H4 (cell line): ENCODE measurements around the gene CAMK2G. TPM values are rescaled to one million over a fixed set of nuclear protein-coding genes. Genes with fewer than 3 reads are reported as not detected.

Experiments used
- DNase-seq: peaks from one replicate; pipeline ENCODE4 v3.0.0-alpha.2; 2015; ENCODE audit warnings: low spot score
- total RNA-seq: library from RNA; depleted of rRNA; stranded (reverse); fragments of >200 nt; shearing (Covaris generic); gene quantifications from 2 replicates; pipeline ENCODE4 v1.2.3, GENCODE V29; 2014; rRNA removed

The CAMK2G gene
- total RNA-seq, 1 experiment from 2014 or later, result 24.1 TPM

GRCh38 chr10:73771722-73772280 lies 102.6 kb downstream of the CAMK2G start:
- peak; percentile 61 for DNase-seq

GRCh38 chr10:73769396-73769795 lies 105.0 kb downstream of the CAMK2G start:
- DNase-seq, result no peak

GRCh38 chr10:73768881-73769280 lies 105.5 kb downstream of the CAMK2G start:
- DNase-seq, result no peak

GRCh38 chr10:73765066-73765465 lies 109.3 kb downstream of the CAMK2G start:
- DNase-seq, result no peak

- no peak for DNase-seq
Measured at GRCh38 chr10:73763343-73763742, 111.0 kb downstream of the CAMK2G start.

GRCh38 chr10:73762915-73763314 lies 111.4 kb downstream of the CAMK2G start:
- DNase-seq, result no peak

Other genes with a start within 250 kb of the CAMK2G start
- 0.33 TPM in 1 of 2 replicates, not detected in the other for gene MYOZ1, start 233.1 kb downstream of the CAMK2G start, total RNA-seq
- gene SYNPO2L, start 218.5 kb downstream of the CAMK2G start, total RNA-seq, result 0.02 TPM in 1 of 2 replicates, not detected in the other
- 1.7 and 24.6 TPM in 2 replicates for gene AGAP5, start 176.4 kb downstream of the CAMK2G start, total RNA-seq
- gene SEC24C, start 130.2 kb downstream of the CAMK2G start, total RNA-seq, result 49.6 and 56.8 TPM in 2 replicates
- 82.5 and 100 TPM in 2 replicates for gene CHCHD1, start 92.5 kb downstream of the CAMK2G start, total RNA-seq
- gene ZSWIM8, start 88.9 kb downstream of the CAMK2G start, total RNA-seq, result 11.2 and 19.6 TPM in 2 replicates
- gene NDST2, start 63.0 kb downstream of the CAMK2G start, total RNA-seq, result 8.5 and 14.8 TPM in 2 replicates
- 149 and 153 TPM in 2 replicates for gene PLAU, start 36.6 kb upstream of the CAMK2G start, total RNA-seq
- gene VCL, start 123.6 kb upstream of the CAMK2G start, total RNA-seq, result 47.1 and 53.0 TPM in 2 replicates